Naive thymus-derived CD4-positive, alpha-beta T cell (primary cell): ENCODE results near the gene GPSM3. TPM values are rescaled to one million over a fixed set of nuclear protein-coding genes. Genes with fewer than 3 reads are reported as not detected.
A peak's percentile ranks its signal among the peaks of the same experiment; 100 is the strongest.

ENCODE experiments used
- ATAC-seq: fragments of 150-1000 bp; cut with Tn5 transposase; 2 replicates; pipeline ENCODE4 v1.10.0; 2021; ENCODE audit warnings: mild to moderate bottlenecking, moderate library complexity
- CTCF ChIA-PET: fragments of 350-600 bp; sonication (Branson Sonifier 250); formaldehyde crosslinking; loops from one replicate; lab custom pipeline; 2021; ENCODE audit warnings: antibody characterized with exemption; lab: Charles Lee
- POLR2A ChIA-PET: fragments of 350-600 bp; sonication (Branson Sonifier 250); formaldehyde crosslinking; loops from one replicate; lab custom pipeline; 2021; ENCODE audit warnings: antibody characterized with exemption, inconsistent platforms; lab: Charles Lee
- DNase-seq, 9 donors: peaks; one replicate each; pipeline versions ENCODE4 v3.0.0 to v3.0.0-alpha.2; 2020 to 2022; ENCODE audit warnings: mixed read lengths in 1 of 9
- H3K27ac ChIP-seq: one replicate; pipeline ENCODE4 v1.7.0; 2013; ENCODE audit warnings: mild to moderate bottlenecking, low read depth, low read length, moderate library complexity
- H3K27me3 ChIP-seq, 2 donors: one replicate each; pipeline ENCODE4 v1.7.0; 2013; ENCODE audit warnings: low read length in 2 of 2, mild to moderate bottlenecking in 2 of 2, moderate library complexity in 2 of 2; ENCODE audit not compliant: control insufficient read depth in 2 of 2, insufficient read depth in 2 of 2
- H3K36me3 ChIP-seq, 3 experiments: 1 replicate in 2 of 3; 2 replicates in 1 of 3; pipeline ENCODE4 v1.7.0; 2013; ENCODE audit warnings: low read length in 3 of 3, mild to moderate bottlenecking in 3 of 3, moderate library complexity in 1 of 3; ENCODE audit not compliant: insufficient read depth in 3 of 3, control insufficient read depth in 2 of 3
- H3K4me1 ChIP-seq, 2 donors: one replicate each; pipeline ENCODE4 v1.7.0; 2013; ENCODE audit warnings: low read length in 2 of 2, mild to moderate bottlenecking in 2 of 2, moderate library complexity in 1 of 2; ENCODE audit not compliant: control insufficient read depth in 2 of 2, insufficient read depth in 2 of 2
- H3K4me3 ChIP-seq: 2 replicates; pipeline ENCODE4 v1.7.0; 2013; ENCODE audit warnings: mild to moderate bottlenecking, low read length
- H3K9me3 ChIP-seq, 3 experiments: 1 replicate in 2 of 3; 2 replicates in 1 of 3; pipeline ENCODE4 v1.7.0; 2013; ENCODE audit warnings: low read length in 3 of 3; ENCODE audit not compliant: control insufficient read depth in 2 of 3
- H3K27ac Mint-ChIP-seq, 9 donors: one replicate each; pipeline ENCODE4 v1.8.0; 2020 to 2022; ENCODE audit warnings: mixed read lengths in 9 of 9, mild to moderate bottlenecking in 8 of 9, moderate library complexity in 5 of 9, inconsistent platforms in 2 of 9
- H3K27me3 Mint-ChIP-seq, 5 donors: one replicate each; pipeline ENCODE4 v1.8.0; 2021 to 2022; ENCODE audit warnings: mixed read lengths in 5 of 5, mild to moderate bottlenecking in 1 of 5
- H3K36me3 Mint-ChIP-seq, 5 donors: one replicate each; pipeline ENCODE4 v1.8.0; 2020 to 2022; ENCODE audit warnings: mixed read lengths in 5 of 5, mild to moderate bottlenecking in 3 of 5, inconsistent platforms in 1 of 5
- H3K4me1 Mint-ChIP-seq, 7 donors: one replicate each; pipeline ENCODE4 v1.8.0; 2020 to 2022; ENCODE audit warnings: mixed read lengths in 7 of 7, mild to moderate bottlenecking in 3 of 7, inconsistent platforms in 1 of 7
- H3K4me3 Mint-ChIP-seq, 10 donors: one replicate each; pipeline ENCODE4 v1.8.0; 2020 to 2022; ENCODE audit warnings: mild to moderate bottlenecking in 10 of 10, mixed read lengths in 10 of 10, moderate library complexity in 6 of 10, inconsistent platforms in 2 of 10
- H3K9me3 Mint-ChIP-seq, 11 donors: one replicate each; pipeline ENCODE4 v1.8.0; 2020 to 2022; ENCODE audit warnings: mixed read lengths in 11 of 11, mild to moderate bottlenecking in 4 of 11, inconsistent platforms in 1 of 11, moderate library complexity in 1 of 11
- intact Hi-C, 2 donors: fragments of 100-400 bp; cut with micrococcal nuclease; formaldehyde crosslinking; loops; one replicate each; pipeline ENCODE4 v1.15.1; 2023
- polyA plus RNA-seq, 2 donors: library from polyadenylated mRNA; unstranded; fragments of 300-500 nt; fragmentation: Illumina TruSeq; gene quantifications; one replicate each; pipeline ENCODE4 v1.2.3, GENCODE V29; 2021
- total RNA-seq, 6 experiments: library from RNA in 5 of 6; stranded (reverse) in 5 of 6; gene quantifications; 1 replicate in 5 of 6; 2 replicates in 1 of 6; pipeline ENCODE4 v1.2.3 and lab custom pipeline; 2021 to 2026

GPSM3 gene
- total and polyA plus RNA-seq, 7 experiments from 2014 or later, result 148 to 325 (median 271) TPM

DNA sequence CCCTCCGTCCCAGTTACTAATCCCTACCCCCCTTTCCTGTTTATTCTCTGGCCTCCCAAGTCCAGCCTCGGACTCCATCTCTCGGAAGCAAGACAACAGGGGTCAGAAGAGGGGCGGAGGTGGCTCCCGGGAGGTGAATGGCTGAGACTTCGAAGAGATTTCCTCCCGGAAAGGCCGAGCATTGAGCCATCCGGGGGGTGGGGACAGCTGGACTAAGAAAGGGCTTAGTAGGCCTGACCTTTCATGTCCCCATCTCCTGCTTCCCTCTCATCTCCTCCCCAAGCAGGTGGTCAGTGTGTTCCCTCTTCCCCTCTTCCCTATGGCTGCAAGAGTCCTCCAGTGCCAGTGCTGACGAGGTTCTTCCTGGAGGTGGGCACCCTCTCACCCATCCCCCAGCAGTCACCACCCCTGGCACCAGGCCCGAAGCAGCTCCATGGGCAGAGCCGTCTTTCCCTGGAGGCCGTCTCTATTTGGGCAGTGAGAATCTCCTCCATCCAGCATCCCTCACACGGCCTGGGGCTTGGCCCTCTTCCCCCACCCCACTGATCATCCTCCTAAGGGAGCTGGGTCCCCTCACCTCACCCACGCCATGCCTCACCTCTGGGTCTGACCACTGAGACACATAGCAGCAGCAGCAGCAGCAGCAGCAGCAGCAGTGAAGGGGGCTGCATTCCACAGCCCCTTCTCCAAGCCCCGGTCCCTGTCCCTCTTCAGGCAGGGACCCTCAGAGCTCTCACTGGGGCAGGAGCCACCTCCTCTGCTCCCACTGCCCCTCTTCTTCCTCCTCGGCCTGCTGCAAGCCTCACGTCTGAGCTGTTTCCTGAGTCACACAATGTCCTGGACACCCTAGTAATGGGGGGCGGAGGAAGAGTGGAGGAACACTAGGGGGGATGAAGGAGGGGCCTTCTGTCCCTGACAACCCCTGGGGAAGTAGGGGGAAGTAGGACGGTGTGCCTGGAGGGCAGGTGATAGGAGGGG lies 31.1 kb upstream of the GPSM3 start, which contains the start of gene NOTCH4:
Gene NOTCH4 (minus strand): TSS at position 810 of the 978 bp plus-strand sequence. CDS start 139 bp downstream, at position 671.
- peaks cover 0 to 17% of the 10 kb centered on the region in 2 donors for H3K4me1 ChIP-seq
- no peak within 1 kb of the TSS for H3K4me3 ChIP-seq
- ChIA-PET CTCF (no interaction called here), POLR2A (no interaction called here)
- H3K27me3 ChIP-seq, result no peaks in the 10 kb centered on the region
- H3K9me3 ChIP-seq, result no peaks in the 10 kb centered on the region
- no peak for DNase-seq
- intact Hi-C loops, result no loop called here
- Mint-ChIP-seq H3K27me3 (peaks cover 0 to 10% (median 0%) of the 10 kb centered on the region in 5 donors), H3K4me3 (peak within 1 kb of the TSS in 1 of 10 donors; percentile 53), H3K4me1 (peaks cover 5 to 28% (median 17%) of the 10 kb centered on the region in 7 donors), H3K36me3 (no peaks in the 10 kb centered on the region), H3K9me3 (no peaks in the 10 kb centered on the region), H3K27ac (peak within 1 kb of the TSS in 8 of 9 donors; percentile 54 to 90 (median 62))
- H3K36me3 ChIP-seq, result no peaks in the 10 kb centered on the region
- ATAC-seq, result no peak
- no peak within 1 kb of the TSS for H3K27ac ChIP-seq

- Histone ChIP-seq H3K27me3 (no peaks in the 10 kb centered on the region), H3K4me3 (no peak overlapping the region), H3K36me3 (no peaks in the 10 kb centered on the region), H3K27ac (no peak overlapping the region), H3K4me1 (peaks cover 0 to 17% of the 10 kb centered on the region in 2 donors), H3K9me3 (no peaks in the 10 kb centered on the region)
- Mint-ChIP-seq H3K4me3 (peak overlapping the region in 2 of 10 donors; percentile 27 to 53), H3K36me3 (no peaks in the 10 kb centered on the region), H3K27ac (peak overlapping the region in 7 of 9 donors; percentile 33 to 68 (median 62)), H3K9me3 (no peaks in the 10 kb centered on the region), H3K27me3 (peaks cover 0 to 12% (median 2%) of the 10 kb centered on the region in 5 donors), H3K4me1 (peaks cover 5 to 28% (median 17%) of the 10 kb centered on the region in 7 donors)
- CTCF ChIA-PET, result interaction anchor here (0.7 kb wide), 1 partner anchor 25 kb away, joined by 3 read pairs; no protein-coding TSS in a partner anchor
- ATAC-seq (no peak), DNase-seq (no peak)
- intact Hi-C loops, result no loop called here
- POLR2A ChIA-PET, result interaction anchor here (0.6 kb wide), 1 partner anchor 1025 kb away, joined by 3 read pairs; no protein-coding TSS in a partner anchor
These were observed 30.1 kb upstream of the GPSM3 start for GRCh38 chr6:32222333-32223230.

DNA sequence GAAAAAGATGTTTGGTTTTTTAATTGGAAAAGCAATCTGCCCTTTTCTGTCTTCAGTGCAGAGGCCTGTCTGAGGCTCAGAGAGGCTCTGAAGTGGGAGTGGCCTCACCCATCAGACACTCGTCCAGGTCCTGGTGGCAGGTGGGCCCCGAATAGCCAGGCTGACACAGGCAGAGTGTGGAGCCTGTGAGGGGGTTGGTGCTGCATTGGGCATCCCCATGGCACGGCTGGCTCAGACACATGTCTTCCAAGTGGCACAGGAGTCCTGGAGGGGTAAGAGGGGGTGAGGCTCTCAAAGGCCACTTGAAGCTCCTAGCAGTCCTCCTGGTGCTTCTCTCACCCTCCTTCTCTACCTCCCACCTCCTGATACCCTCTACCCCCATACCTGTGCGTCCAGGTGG lies 27.6 kb upstream of the GPSM3 start:
- Mint-ChIP-seq H3K27ac (no peak overlapping the region), H3K36me3 (no peaks in the 10 kb centered on the region), H3K27me3 (peaks cover 0 to 8% (median 3%) of the 10 kb centered on the region in 5 donors), H3K4me3 (no peak overlapping the region), H3K9me3 (no peaks in the 10 kb centered on the region), H3K4me1 (peaks cover 5 to 28% (median 20%) of the 10 kb centered on the region in 7 donors)
- Histone ChIP-seq H3K4me3 (no peak overlapping the region), H3K27me3 (no peaks in the 10 kb centered on the region), H3K27ac (no peak overlapping the region), H3K36me3 (no peaks in the 10 kb centered on the region), H3K9me3 (no peaks in the 10 kb centered on the region), H3K4me1 (peaks cover 0 to 17% of the 10 kb centered on the region in 2 donors)
- DNase-seq (no peak), ATAC-seq (no peak)
- ChIA-PET POLR2A (no interaction called here), CTCF (no interaction called here)
- intact Hi-C loops, result no loop called here

DNA sequence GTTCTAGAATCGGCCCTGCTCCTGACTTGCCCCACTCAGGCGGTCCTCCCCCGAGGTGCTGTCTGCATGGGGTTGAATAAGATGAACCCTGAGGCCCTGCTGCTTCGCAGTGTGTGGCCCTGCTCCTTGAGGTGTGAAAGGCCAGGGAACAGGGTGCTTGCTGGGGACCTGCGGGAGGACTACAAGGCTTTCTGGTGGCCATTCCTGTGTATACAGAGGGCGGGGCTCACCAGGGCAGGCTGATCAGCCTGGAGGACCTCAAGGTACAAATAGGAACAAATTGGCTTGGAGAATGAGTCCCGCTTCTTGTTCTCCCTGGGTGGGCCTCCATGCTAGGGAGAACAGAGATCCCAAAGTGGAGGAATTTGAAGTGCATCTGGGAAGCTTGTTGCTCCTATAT lies 25.7 kb upstream of the GPSM3 start:
- Mint-ChIP-seq H3K36me3 (no peaks in the 10 kb centered on the region), H3K4me1 (peaks cover 5 to 19% (median 13%) of the 10 kb centered on the region in 7 donors), H3K4me3 (no peak overlapping the region), H3K27ac (no peak overlapping the region), H3K27me3 (peaks cover 0 to 8% (median 3%) of the 10 kb centered on the region in 5 donors), H3K9me3 (no peaks in the 10 kb centered on the region)
- no peak overlapping the region for H3K4me3 ChIP-seq
- ChIA-PET POLR2A (interaction anchor here (0.7 kb wide), 1 partner anchor 630 kb away, joined by 3 read pairs; no protein-coding TSS in a partner anchor), CTCF (no interaction called here)
- H3K27me3 ChIP-seq, result no peaks in the 10 kb centered on the region
- no peak for ATAC-seq
- H3K36me3 ChIP-seq, result no peaks in the 10 kb centered on the region
- H3K9me3 ChIP-seq, result no peaks in the 10 kb centered on the region
- intact Hi-C loops, result no loop called here
- H3K27ac ChIP-seq, result no peak overlapping the region
- no peak for DNase-seq
- H3K4me1 ChIP-seq, result peaks cover 0 to 17% of the 10 kb centered on the region in 2 donors

DNA sequence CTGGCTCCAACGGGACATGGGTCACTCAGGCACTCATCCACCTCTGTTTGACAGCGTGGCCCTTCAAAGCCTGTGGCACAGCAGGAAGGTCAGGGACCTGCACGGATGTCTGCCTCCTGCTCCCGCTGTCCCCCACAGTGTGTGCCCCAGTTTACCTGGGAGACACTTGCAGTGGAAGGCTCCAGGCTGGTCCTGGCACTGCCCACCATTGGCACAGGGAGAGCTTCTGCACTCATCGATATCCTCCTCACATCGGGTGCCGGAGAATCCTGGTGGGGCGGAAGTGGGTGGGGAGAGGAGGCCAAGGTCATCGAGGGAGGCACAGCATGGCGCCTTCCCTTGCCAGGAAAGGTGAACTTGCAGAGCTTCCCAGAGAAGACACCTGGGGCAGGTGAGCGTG lies 24.6 kb upstream of the GPSM3 start:
- ATAC-seq (no peak), DNase-seq (no peak)
- Histone ChIP-seq H3K9me3 (no peaks in the 10 kb centered on the region), H3K36me3 (no peaks in the 10 kb centered on the region), H3K4me1 (peaks cover 0 to 7% of the 10 kb centered on the region in 2 donors), H3K27me3 (no peaks in the 10 kb centered on the region), H3K27ac (no peak overlapping the region), H3K4me3 (no peak overlapping the region)
- intact Hi-C loops, result no loop called here
- Mint-ChIP-seq H3K36me3 (no peaks in the 10 kb centered on the region), H3K4me1 (peaks cover 0 to 7% (median 1%) of the 10 kb centered on the region in 7 donors), H3K27ac (no peak overlapping the region), H3K9me3 (no peaks in the 10 kb centered on the region), H3K27me3 (peaks cover 0 to 8% (median 3%) of the 10 kb centered on the region in 5 donors), H3K4me3 (no peak overlapping the region)
- CTCF ChIA-PET, result no interaction called here
- POLR2A ChIA-PET, result no interaction called here

GRCh38 chr6:32216285-32216684 lies 23.8 kb upstream of the GPSM3 start:
- Histone ChIP-seq H3K27ac (no peak overlapping the region), H3K36me3 (no peaks in the 10 kb centered on the region), H3K9me3 (no peaks in the 10 kb centered on the region), H3K27me3 (no peaks in the 10 kb centered on the region), H3K4me3 (no peak overlapping the region), H3K4me1 (peaks cover 0 to under 1% of the 10 kb centered on the region in 2 donors)
- H3K4me3 Mint-ChIP-seq, result no peak overlapping the region
- no peak for ATAC-seq
- POLR2A ChIA-PET, result no interaction called here
- H3K27ac Mint-ChIP-seq, result no peak overlapping the region
- no peaks in the 10 kb centered on the region for H3K9me3 Mint-ChIP-seq
- H3K27me3 Mint-ChIP-seq, result peaks cover 0 to 8% (median 3%) of the 10 kb centered on the region in 5 donors
- no peaks in the 10 kb centered on the region for H3K36me3 Mint-ChIP-seq
- DNase-seq, result no peak
- H3K4me1 Mint-ChIP-seq, result peaks cover 0 to 6% (median 0%) of the 10 kb centered on the region in 7 donors
- CTCF ChIA-PET, result no interaction called here
- intact Hi-C loops, result no loop called here
